ENCODE results near the gene GNAL.

The GNAL gene

DNA sequence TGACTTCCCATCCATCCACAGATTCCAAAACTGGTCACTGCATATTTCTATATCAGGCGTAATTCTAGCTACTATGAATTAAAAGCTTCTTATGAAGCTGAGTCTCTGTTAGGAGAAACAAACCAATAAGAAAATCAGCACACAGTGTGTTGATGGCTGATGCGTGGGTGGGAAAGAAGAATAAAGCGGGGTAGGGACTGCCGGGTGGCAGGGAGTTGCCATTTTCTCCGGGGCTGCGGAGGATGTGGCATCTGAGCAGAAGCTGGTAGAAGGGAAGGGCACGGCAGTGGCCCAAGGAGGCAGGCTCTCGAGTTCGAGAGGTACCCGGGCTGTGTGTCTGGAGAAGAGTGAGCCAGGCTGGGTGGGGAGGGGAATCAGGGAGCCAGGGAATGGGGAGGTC is 113.5 kb downstream of the GNAL start:
- no peak for DNase-seq (ENCODE audit: low read depth in 1 of 2, low spot score in 1 of 2)

DNA sequence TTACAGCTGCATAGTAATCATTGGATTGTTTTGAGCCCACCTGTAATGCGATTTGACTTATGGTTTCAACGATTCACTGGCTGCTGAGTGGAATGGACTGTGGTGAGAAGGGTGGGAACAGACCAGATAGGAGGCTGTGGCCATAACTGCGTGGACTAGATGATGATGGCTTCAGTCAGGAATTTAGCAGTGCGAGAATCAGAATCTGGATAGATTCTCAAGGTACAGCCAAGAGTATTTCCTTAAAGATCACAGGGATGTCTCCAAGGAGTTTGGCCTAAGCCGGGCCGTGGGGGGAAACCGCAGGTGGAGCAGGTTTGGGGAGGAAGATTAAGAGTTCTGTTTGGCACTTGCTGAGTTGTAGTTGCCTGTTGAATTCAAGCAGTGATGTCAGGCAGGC is 118.2 kb downstream of the GNAL start:
- no peak for DNase-seq (ENCODE audit: low read depth in 1 of 2, low spot score in 1 of 2)

DNA sequence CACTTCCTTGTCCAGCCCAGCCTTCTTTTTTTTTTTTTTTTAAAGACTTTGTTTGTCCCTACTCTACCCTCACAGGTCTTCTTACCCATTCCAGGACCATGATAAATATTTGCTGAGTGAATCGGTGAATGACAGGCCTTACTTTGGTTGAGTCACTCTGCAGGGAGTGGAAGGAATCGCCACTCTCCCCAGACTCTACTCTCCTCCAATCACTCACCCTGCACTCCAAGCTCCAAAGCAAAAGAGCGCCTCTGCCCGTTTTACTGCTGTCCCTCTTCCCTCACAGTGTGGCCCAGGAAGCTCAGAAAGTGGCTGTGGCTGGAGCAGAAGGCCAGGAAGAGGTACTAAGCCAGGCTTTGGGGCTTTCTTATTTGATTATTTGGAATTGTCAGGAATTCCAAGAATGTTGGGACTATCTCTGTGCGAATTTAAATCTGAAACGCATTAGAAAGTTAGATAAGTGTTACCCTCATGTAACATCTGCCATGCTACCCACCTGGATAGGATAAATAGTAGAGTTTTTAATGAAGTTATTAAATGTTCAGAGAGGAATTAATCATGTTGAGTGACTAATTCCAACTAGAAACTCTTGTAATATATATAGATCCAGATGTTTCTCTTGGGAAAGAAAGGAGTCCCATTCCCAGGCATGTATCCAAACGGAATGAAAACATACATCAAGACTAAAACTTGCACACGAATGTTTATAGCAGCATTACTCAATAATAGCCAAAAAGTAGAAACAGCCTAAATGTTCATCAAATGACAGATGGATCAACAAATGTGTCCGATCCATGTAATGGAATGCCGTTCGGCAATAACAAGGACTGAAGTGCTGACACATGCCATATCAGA is 119.2 kb downstream of the GNAL start:
- DNase-seq (ENCODE audit: low read depth in 1 of 2, low spot score in 1 of 2), result no peak

- DNase-seq (ENCODE audit: low read depth in 1 of 2, low spot score in 1 of 2), result no peak
Measured at GRCh38 chr18:11809895-11810294, 120.8 kb downstream of the GNAL start.

DNA sequence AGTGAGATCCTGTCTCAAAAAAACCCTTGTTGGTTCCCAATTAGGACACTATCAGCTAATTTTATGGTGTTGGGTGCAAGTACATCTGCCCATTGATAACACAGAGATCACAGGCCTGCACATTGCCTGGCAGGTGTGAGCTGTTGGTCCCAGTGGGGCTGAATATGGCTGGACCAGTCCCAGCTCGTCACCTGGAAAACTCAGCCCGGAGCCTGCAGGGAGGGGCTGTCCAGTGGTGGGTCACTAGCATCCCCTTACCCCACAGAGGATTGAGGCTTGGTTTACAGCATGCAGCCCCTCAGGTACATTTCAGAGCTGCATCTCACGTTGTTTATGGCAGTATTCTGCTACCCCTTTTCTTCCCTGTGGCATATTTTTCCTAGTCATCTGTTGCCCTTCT is 121.3 kb downstream of the GNAL start:
- no peak for DNase-seq (ENCODE audit: low read depth in 1 of 2, low spot score in 1 of 2)

- no peak for DNase-seq (ENCODE audit: low read depth in 1 of 2, low spot score in 1 of 2)
Measured at GRCh38 chr18:11811009-11811408, 121.9 kb downstream of the GNAL start.

DNA sequence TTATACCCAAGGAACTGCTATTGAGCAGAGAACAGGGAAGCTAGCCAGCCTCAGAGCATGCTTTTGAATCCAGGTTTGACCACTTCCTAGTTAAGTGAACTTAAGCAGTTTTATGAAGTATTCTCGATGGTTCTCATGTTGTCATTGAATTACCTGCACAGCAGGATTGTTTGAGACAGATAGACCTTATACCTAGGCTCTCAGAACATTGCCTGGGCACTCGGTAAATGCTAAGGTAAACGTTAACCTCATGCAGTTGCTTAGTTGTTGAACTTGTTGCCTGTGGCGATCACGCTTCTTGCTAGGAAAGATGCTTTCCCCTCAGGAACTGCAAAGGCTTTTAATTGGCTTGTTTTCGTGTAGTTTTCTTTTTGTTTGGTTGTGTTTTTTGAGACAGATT is 128.2 kb downstream of the GNAL start:
- DNase-seq (ENCODE audit: low read depth in 1 of 2, low spot score in 1 of 2), result no peak

DNA sequence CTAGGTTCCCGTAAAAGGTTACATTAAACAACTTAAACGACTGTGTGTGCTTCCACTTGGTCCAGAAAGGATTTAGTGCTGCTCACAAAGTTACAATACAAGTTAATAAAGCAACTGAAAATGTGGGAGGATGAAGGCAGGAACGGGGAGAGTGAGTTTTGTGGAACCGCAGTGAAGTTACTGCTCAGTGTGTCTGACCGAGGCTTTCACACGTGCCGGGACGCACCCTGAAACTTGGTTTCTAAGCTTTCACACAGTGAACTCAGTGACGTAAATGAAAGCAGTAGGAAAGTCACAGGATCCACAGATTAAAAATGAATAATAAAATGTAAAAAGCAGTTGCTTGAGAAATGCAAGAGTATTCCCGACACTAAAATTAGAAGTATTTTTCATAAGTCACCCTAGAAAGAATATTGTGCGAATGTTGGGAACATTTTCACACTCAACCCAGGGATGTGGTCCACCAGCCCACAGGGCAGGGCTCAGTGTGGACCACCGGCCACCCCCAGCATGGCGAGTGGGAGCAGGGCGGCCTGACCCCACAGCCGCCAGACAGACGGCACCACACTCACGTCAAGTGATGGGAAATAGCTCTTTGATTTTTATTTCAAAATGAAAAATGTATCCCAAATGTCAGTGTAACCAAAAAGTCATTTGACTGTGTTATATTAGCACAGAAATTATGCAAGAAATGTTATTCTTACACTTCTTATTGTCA is 129.6 kb downstream of the GNAL start:
- DNase-seq (ENCODE audit: low read depth in 1 of 2, low spot score in 1 of 2), result no peak

DNA sequence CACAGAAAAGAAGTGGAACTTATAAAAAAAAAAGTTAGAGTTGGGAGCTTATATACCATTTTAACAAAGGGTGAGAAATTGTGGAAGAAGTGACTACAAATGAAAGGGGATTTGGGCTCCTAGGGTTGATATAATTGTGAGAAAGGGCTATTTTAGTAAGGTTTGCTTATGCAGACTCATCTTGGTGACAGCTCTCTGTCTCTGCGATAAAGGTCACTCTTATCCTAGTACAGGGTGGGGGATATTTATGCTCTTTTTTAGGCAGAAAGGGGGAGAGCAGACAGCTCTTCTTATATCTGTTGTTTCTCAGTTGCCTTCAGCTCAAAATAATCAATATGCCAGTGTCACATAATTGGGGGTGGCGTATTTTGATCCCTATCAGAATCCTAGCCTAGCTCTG is 130.9 kb downstream of the GNAL start:
- no peak for DNase-seq (ENCODE audit: low read depth in 1 of 2, low spot score in 1 of 2)

GRCh38 chr18:11820697-11821096 is 131.6 kb downstream of the GNAL start:
- no peak for DNase-seq (ENCODE audit: low read depth in 1 of 2, low spot score in 1 of 2)

DNA sequence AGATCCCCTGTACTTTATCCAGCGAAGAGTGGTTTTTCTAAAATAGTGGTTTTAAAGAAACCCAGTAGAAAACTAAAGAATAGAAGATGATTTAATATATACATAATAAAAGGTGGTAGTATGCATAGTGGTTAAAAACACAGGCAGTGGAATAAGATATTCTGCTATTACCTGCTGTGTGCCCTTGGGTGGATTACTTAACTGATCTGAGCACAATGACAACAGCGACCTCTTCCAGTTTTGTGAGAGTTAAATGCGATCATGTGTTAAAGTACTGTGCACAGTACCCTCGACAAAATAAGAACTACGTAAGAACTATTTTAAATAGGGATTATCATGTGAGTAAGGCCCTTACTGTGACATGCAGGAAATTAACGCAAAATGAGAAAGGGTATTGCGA is 132.1 kb downstream of the GNAL start:
- DNase-seq (ENCODE audit: low read depth in 1 of 2, low spot score in 1 of 2), result no peak

DNA sequence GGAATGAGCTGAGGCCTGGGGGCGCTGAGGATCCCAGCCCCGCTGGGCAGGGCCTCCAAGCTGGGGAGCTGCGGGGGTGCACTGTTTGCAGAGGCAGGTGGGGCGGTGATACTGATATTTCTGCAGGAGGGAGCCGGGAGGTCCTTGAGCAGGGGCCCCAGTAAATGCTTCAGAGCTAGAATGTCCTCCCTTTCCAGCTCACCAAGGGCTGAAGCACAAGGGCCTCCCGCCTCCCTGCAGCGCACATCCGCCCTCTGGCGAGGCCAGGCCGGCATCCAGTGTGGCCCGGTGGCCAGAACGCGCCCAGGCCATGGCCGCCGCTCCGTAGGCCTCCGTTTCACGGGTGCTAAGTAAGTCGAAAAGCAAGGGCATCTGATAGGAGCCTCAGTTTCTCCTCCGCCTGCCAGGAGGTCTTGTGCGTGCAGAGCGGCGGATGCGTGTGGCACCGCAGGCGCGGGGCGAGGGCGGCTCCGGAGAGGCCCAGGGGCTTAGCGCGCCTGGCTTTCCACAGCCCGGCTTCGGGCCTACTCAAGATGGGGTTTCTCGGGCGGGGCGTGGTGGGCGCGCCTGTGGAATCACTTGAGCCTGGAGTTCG is 132.7 kb downstream of the GNAL start:
- DNase-seq (ENCODE audit: low read depth in 1 of 2, low spot score in 1 of 2), result no peak

GRCh38 chr18:11823545-11823944 is 134.5 kb downstream of the GNAL start:
- DNase-seq (ENCODE audit: low read depth in 1 of 2, low spot score in 1 of 2), result no peak

DNA sequence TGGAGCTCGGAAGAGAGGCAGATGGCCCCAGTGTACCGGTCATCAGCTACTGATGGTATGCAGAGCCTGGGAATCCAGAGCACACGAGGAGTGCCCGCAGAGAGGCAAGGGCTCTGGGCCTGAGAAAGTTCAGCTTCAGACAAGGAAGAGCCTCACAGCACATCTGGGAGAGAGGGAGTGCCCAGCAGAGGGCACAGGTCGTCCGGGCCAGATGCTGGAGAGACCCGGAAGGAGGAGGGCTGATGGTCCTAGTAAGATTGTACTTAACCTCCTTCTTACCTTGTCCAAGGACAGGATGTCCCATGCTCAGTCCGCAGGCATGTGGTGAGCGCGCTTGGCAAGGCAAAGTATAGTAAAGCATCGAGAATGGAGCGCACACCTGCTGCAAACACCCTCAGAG is 137.8 kb downstream of the GNAL start:
- no peak for DNase-seq (ENCODE audit: low read depth in 1 of 2, low spot score in 1 of 2)

GRCh38 chr18:11828786-11829432 is 139.8 kb downstream of the GNAL start:
- no peak for DNase-seq (ENCODE audit: low read depth in 1 of 2, low spot score in 1 of 2)

DNA sequence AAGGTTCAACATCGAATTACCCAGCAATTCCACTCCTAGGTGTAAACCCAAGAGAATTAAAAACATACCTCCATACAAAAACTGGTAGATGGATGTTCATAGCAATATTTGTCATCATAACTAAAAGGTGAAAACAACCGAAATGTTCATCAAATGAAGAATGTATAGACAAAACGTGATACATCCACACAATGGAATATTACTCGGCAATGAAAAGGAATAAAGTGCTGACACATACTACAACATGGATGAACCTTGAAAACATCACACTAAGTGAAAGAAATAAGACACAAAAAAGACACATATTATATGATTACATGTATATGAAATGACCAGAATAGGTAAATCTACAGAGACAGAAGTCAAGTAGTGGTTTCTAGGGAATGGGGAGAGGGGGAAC is 141.5 kb downstream of the GNAL start:
- DNase-seq (ENCODE audit: low read depth in 1 of 2, low spot score in 1 of 2), result no peak

DNA sequence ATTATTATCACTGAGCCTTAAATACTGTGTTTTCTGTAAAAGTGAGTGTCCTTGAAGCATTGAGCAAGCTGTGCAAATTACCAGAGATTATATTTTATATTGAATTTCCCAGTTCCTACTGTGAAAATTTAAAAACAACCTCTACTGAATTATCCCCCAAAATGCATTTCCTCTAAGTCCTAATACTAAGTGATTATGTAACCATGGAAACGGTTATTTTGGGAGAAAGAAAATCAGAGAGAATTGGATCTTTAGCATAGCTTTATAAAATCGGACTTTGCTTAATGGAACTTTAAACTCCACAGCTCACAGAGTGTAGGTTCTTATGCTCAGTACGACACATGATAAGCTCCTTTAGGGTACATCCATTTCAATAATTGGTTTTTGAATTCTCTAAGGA is 142.9 kb downstream of the GNAL start:
- DNase-seq (ENCODE audit: low read depth in 1 of 2, low spot score in 1 of 2), result no peak

- DNase-seq (ENCODE audit: low read depth in 1 of 2, low spot score in 1 of 2), result no peak
Measured at GRCh38 chr18:11834772-11835171, 145.7 kb downstream of the GNAL start.

DNA sequence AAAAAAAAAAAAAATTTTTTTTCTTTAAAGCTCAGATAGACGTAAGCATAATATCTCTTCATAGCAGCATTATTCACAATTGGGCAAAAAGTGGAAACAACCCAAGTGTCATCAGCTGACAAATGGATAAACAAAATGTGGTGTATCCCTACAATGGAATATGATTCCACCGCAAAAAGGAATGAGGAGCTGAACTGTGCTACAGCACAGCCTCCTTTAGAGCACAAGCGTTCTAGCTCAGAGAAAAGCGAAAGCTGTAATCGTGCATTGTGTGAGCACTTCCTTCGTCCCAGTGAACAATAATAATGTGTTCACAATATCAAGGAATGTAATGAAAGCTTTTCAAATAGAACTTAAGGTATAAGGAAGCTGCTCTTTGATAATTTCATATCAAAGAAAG is 150.5 kb downstream of the GNAL start:
- no peak for DNase-seq (ENCODE audit: low read depth in 1 of 2, low spot score in 1 of 2)

DNA sequence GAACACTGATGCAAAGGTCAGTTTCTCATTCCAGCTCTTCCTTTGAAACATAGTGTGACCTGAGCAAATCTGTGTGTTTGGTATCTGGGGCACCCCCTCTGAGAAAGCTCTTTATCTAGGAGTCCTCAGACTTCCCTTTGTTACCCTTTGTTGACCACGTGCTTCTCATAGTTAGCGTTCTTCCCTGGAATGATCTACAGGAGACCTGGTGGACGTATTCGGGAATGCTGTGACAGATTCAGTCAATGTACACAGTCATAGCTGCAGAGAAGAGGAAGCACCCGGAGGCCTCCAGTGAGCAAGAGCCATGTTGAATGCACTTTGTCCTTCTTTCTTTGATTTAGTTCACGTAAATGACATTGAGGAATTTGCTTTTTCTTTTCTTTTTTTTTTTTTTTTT is 151.4 kb downstream of the GNAL start:
- DNase-seq (ENCODE audit: low read depth in 1 of 2, low spot score in 1 of 2), result no peak

DNA sequence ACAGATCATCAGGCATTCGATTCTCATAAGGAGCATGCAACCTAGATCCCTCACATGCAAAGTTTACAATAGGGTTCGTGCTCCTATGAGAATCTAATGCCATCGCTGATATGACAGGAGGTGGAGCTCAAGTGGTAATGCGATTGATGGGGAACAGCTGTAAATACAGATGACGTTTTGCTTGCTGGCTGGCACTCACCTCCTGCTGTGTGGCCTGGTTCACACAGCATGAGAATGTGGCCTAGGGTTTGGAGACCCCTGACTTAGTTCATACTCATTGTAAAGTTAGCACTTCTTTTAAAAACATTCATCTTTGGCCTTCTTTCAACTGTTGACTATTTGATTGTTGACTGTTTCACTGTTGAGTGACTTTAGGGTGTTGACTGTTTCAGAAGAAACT is 153.5 kb downstream of the GNAL start:
- no peak for DNase-seq (ENCODE audit: low read depth in 1 of 2, low spot score in 1 of 2)

GRCh38 chr18:11844436-11844835 is 155.4 kb downstream of the GNAL start:
- no peak for DNase-seq (ENCODE audit: low read depth in 1 of 2, low spot score in 1 of 2)

Data from stimulated activated CD4-positive, alpha-beta T cell treated with anti-CD3 and anti-CD28 coated beads, Interleukin-15, amount 100 ng/mL, for 1 hour (primary cell).